NOMO-1 treated with dmso at 0.1 percent for 144 hours (cell line): Measurements from ENCODE around the gene NELL1.

Experiments used
- DNase-seq: peaks from one replicate; lab custom pipeline; 2025; ENCODE audit not compliant: unreplicated experiment; lab: John Stamatoyannopoulos, UW

The NELL1 gene

GRCh38 chr11:20668131-20668809 lies 1.1 kb upstream of the NELL1 start:
- no peak for DNase-seq

- DNase-seq = no peak
Observed at GRCh38 chr11:20669820-20670684, 666 bp downstream of the NELL1 start.

- DNase-seq = no peak
Observed at GRCh38 chr11:20670932-20671403, 1.6 kb downstream of the NELL1 start.

GRCh38 chr11:20671856-20672546 lies 2.6 kb downstream of the NELL1 start:
- no peak for DNase-seq

- no peak for DNase-seq
Observed at GRCh38 chr11:20672575-20672974, 3.2 kb downstream of the NELL1 start.

GRCh38 chr11:20676658-20677057 lies 7.3 kb downstream of the NELL1 start:
- DNase-seq = no peak

- no peak for DNase-seq
Observed at GRCh38 chr11:20688761-20689160, 19.4 kb downstream of the NELL1 start.

GRCh38 chr11:20707876-20708275 lies 38.5 kb downstream of the NELL1 start:
- no peak for DNase-seq

GRCh38 chr11:20712912-20713311 lies 43.5 kb downstream of the NELL1 start:
- no peak for DNase-seq

GRCh38 chr11:20715464-20715863 lies 46.1 kb downstream of the NELL1 start:
- no peak for DNase-seq

- DNase-seq = no peak
Observed at GRCh38 chr11:20715931-20716330, 46.5 kb downstream of the NELL1 start.

- no peak for DNase-seq
Observed at GRCh38 chr11:20719821-20720220, 50.4 kb downstream of the NELL1 start.

- DNase-seq = no peak
Observed at GRCh38 chr11:20723366-20723765, 54.0 kb downstream of the NELL1 start.

GRCh38 chr11:20729597-20730105 lies 60.3 kb downstream of the NELL1 start:
- no peak for DNase-seq

- DNase-seq = no peak
Observed at GRCh38 chr11:20731676-20732215, 62.4 kb downstream of the NELL1 start.

- no peak for DNase-seq
Observed at GRCh38 chr11:20739107-20739506, 69.7 kb downstream of the NELL1 start.

- no peak for DNase-seq
Observed at GRCh38 chr11:20739577-20739976, 70.2 kb downstream of the NELL1 start.

- DNase-seq = no peak
Observed at GRCh38 chr11:20754933-20755332, 85.5 kb downstream of the NELL1 start.

GRCh38 chr11:20759541-20759940 lies 90.2 kb downstream of the NELL1 start:
- no peak for DNase-seq

- DNase-seq = no peak
Observed at GRCh38 chr11:20760811-20761210, 91.4 kb downstream of the NELL1 start.
